Measurements from ENCODE around the gene IL12RB2. TPM values are rescaled to one million over a fixed set of nuclear protein-coding genes. Genes with fewer than 3 reads are reported as not detected.

The IL12RB2 gene
- total and polyA plus RNA-seq, 2 experiments from 2014 or later: 0.06 TPM; not detected in 1

- no peak for TF ChIP-seq EZH2phosphoT487 (IDR thresholded peaks at IDR 0.05; ENCODE audit: insufficient read depth, low read depth)
- TF ChIP-seq EZH2 (IDR thresholded peaks at IDR 0.05; ENCODE audit: insufficient read depth, poor library complexity, severe bottlenecking): no peak
- Histone ChIP-seq H3K4me3 (no peak overlapping the region), H3K27ac (no peak overlapping the region), H3K27me3 (replicated peaks; ENCODE audit: insufficient read depth) (peaks cover 12% of the 10 kb centered on the region; the same call in 1 of the 2 replicates), H2AFZ (no peak overlapping the region), H3K9ac (no peak overlapping the region), H3F3A (ENCODE audit: insufficient read depth) (no peaks in the 10 kb centered on the region), H4K20me1 (ENCODE audit: insufficient read depth) (no peaks in the 10 kb centered on the region), H3K9me2 (ENCODE audit: insufficient read depth) (no peaks in the 10 kb centered on the region; the same call in 1 of the 2 replicates), H3K4me2 (ENCODE audit: unreplicated experiment) (no peak overlapping the region), H3K79me2 (ENCODE audit: insufficient read depth) (no peaks in the 10 kb centered on the region), H3K9me3 (ENCODE audit: low read depth) (no peaks in the 10 kb centered on the region), H3K36me3 (ENCODE audit: low read depth) (no peaks in the 10 kb centered on the region), H3K4me1 (ENCODE audit: insufficient read depth) (no peaks in the 10 kb centered on the region)
- in situ Hi-C loops (cut with MboI): no loop called here
- WGBS, 2 experiments (ENCODE audit: low coverage in 1 of 2, low lambda C conversion rate in 2 of 2, missing lambda C conversion rate in 2 of 2): 59 to 61% methylated on average over 3 of the region's 3 CpGs
- no peak for DNase-seq
Measured at GRCh38 chr1:67264899-67265298, 42.8 kb upstream of the IL12RB2 start.

GRCh38 chr1:67269061-67269460 lies 38.6 kb upstream of the IL12RB2 start:
- TF ChIP-seq EZH2 (IDR thresholded peaks at IDR 0.05; ENCODE audit: insufficient read depth, poor library complexity, severe bottlenecking) (no peak), EZH2phosphoT487 (IDR thresholded peaks at IDR 0.05; ENCODE audit: insufficient read depth, low read depth) (no peak)
- Histone ChIP-seq H3K9me2 (ENCODE audit: insufficient read depth) (no peaks in the 10 kb centered on the region; the same call in 1 of the 2 replicates), H3K4me3 (no peak overlapping the region), H3K36me3 (ENCODE audit: low read depth) (no peaks in the 10 kb centered on the region), H3K9me3 (ENCODE audit: low read depth) (no peaks in the 10 kb centered on the region), H3K79me2 (ENCODE audit: insufficient read depth) (no peaks in the 10 kb centered on the region), H2AFZ (no peak overlapping the region), H3K4me2 (ENCODE audit: unreplicated experiment) (no peak overlapping the region), H3K4me1 (ENCODE audit: insufficient read depth) (no peaks in the 10 kb centered on the region), H3K27me3 (replicated peaks; ENCODE audit: insufficient read depth) (peaks cover 8% of the 10 kb centered on the region; the same call in 1 of the 2 replicates), H4K20me1 (ENCODE audit: insufficient read depth) (no peaks in the 10 kb centered on the region), H3K27ac (no peak overlapping the region), H3F3A (ENCODE audit: insufficient read depth) (no peaks in the 10 kb centered on the region), H3K9ac (no peak overlapping the region)
- no peak for DNase-seq
- in situ Hi-C loops (cut with MboI): no loop called here
- WGBS, 2 experiments (ENCODE audit: low coverage in 1 of 2, low lambda C conversion rate in 2 of 2, missing lambda C conversion rate in 2 of 2): 33 to 42% methylated on average over 3 of the region's 3 CpGs

- H3K4me2 ChIP-seq (ENCODE audit: unreplicated experiment): no peak overlapping the region
- DNase-seq: no peak
- H3K79me2 ChIP-seq (ENCODE audit: insufficient read depth): no peaks in the 10 kb centered on the region
- no peaks in the 10 kb centered on the region; the same call in 1 of the 2 replicates for H3K9me2 ChIP-seq (ENCODE audit: insufficient read depth)
- WGBS, 2 experiments (ENCODE audit: low coverage in 1 of 2, low lambda C conversion rate in 2 of 2, missing lambda C conversion rate in 2 of 2): 44 to 57% methylated on average over 3 of the region's 3 CpGs
- no peaks in the 10 kb centered on the region for H3K4me1 ChIP-seq (ENCODE audit: insufficient read depth)
- no peak overlapping the region for H3K9ac ChIP-seq
- H3F3A ChIP-seq (ENCODE audit: insufficient read depth): no peaks in the 10 kb centered on the region
- in situ Hi-C loops (cut with MboI): no loop called here
- H3K27me3 ChIP-seq (replicated peaks; ENCODE audit: insufficient read depth): peaks cover 5% of the 10 kb centered on the region; the same call in 1 of the 2 replicates
- no peaks in the 10 kb centered on the region for H3K9me3 ChIP-seq (ENCODE audit: low read depth)
- TF ChIP-seq EZH2phosphoT487 (IDR thresholded peaks at IDR 0.05; ENCODE audit: insufficient read depth, low read depth): no peak
- TF ChIP-seq EZH2 (IDR thresholded peaks at IDR 0.05; ENCODE audit: insufficient read depth, poor library complexity, severe bottlenecking): no peak
- H2AFZ ChIP-seq: no peak overlapping the region
- no peak overlapping the region for H3K4me3 ChIP-seq
- no peak overlapping the region for H3K27ac ChIP-seq
- no peaks in the 10 kb centered on the region for H3K36me3 ChIP-seq (ENCODE audit: low read depth)
- no peaks in the 10 kb centered on the region for H4K20me1 ChIP-seq (ENCODE audit: insufficient read depth)
Measured at GRCh38 chr1:67270541-67270940, 37.1 kb upstream of the IL12RB2 start.

GRCh38 chr1:67273591-67273990 lies 34.1 kb upstream of the IL12RB2 start:
- no peak overlapping the region for H3K4me2 ChIP-seq (ENCODE audit: unreplicated experiment)
- H3K9me3 ChIP-seq (ENCODE audit: low read depth): no peaks in the 10 kb centered on the region

More at GRCh38 chr1:67273591-67273990, 34.1 kb upstream of the IL12RB2 start:
- H3K79me2 ChIP-seq (ENCODE audit: insufficient read depth): no peaks in the 10 kb centered on the region
- no peak for DNase-seq
- 44 to 47% methylated on average over 4 of the region's 4 CpGs for WGBS, 2 experiments (ENCODE audit: low coverage in 1 of 2, low lambda C conversion rate in 2 of 2, missing lambda C conversion rate in 2 of 2)
- H3K4me1 ChIP-seq (ENCODE audit: insufficient read depth): no peaks in the 10 kb centered on the region
- no peak overlapping the region for H3K27ac ChIP-seq
- no peaks in the 10 kb centered on the region; the same call in 1 of the 2 replicates for H3K9me2 ChIP-seq (ENCODE audit: insufficient read depth)
- H2AFZ ChIP-seq: no peak overlapping the region
- H3K36me3 ChIP-seq (ENCODE audit: low read depth): no peaks in the 10 kb centered on the region
- H3K27me3 ChIP-seq (replicated peaks; ENCODE audit: insufficient read depth): peaks cover 2% of the 10 kb centered on the region; the same call in 1 of the 2 replicates
- no peak overlapping the region for H3K9ac ChIP-seq
- TF ChIP-seq EZH2phosphoT487 (IDR thresholded peaks at IDR 0.05; ENCODE audit: insufficient read depth, low read depth): no peak
- TF ChIP-seq EZH2 (IDR thresholded peaks at IDR 0.05; ENCODE audit: insufficient read depth, poor library complexity, severe bottlenecking): no peak
- no peaks in the 10 kb centered on the region for H4K20me1 ChIP-seq (ENCODE audit: insufficient read depth)
- H3F3A ChIP-seq (ENCODE audit: insufficient read depth): no peaks in the 10 kb centered on the region
- no peak overlapping the region for H3K4me3 ChIP-seq
- in situ Hi-C loops (cut with MboI): no loop called here
